HepG2 (cell line): ENCODE results near the gene TM4SF1. TPM values are rescaled to one million over a fixed set of nuclear protein-coding genes. Genes with fewer than 3 reads are reported as not detected.

Experiments used
- ATF3 ChIP-seq: sonication (generic); formaldehyde crosslinking; IDR thresholded peaks from 2 replicates; pipeline ENCODE4 v1.4.0; 2020; ENCODE audit warnings: missing genetic modification reagents
- CENPBD1 ChIP-seq: sonication (generic); formaldehyde crosslinking; IDR thresholded peaks from 2 replicates; pipeline ENCODE4 v1.8.0; 2022; ENCODE audit warnings: missing genetic modification reagents, low read depth, mild to moderate bottlenecking, borderline replicate concordance
- FOXC1 ChIP-seq: sonication (generic); formaldehyde crosslinking; IDR thresholded peaks from 2 replicates; pipeline ENCODE4 v1.8.0; 2022; ENCODE audit warnings: mild to moderate bottlenecking, missing genetic modification reagents, borderline replicate concordance
- GZF1 ChIP-seq: sonication (generic); formaldehyde crosslinking; IDR thresholded peaks from 2 replicates; pipeline ENCODE4 v1.5.1; 2020; ENCODE audit warnings: mild to moderate bottlenecking, missing genetic modification reagents
- HCFC1 ChIP-seq: fragments of 150-350 bp; IDR thresholded peaks from 2 replicates; pipeline ENCODE4 v1.6.1; 2014; ENCODE audit warnings: low read depth, low read length
- KDM5A ChIP-seq: fragments of 200-600 bp; sonication (generic); IDR thresholded peaks from 2 replicates; pipeline ENCODE4 v1.7.0; 2018; ENCODE audit warnings: antibody characterized with exemption, mild to moderate bottlenecking, low read length, borderline replicate concordance
- KLF15 ChIP-seq: sonication (generic); formaldehyde crosslinking; IDR thresholded peaks from 2 replicates; pipeline ENCODE4 v1.8.1; 2023; ENCODE audit warnings: borderline replicate concordance, mild to moderate bottlenecking, inconsistent platforms, missing genetic modification reagents, mixed read lengths
- POLR2AphosphoS2 ChIP-seq: IDR thresholded peaks from 2 replicates; pipeline ENCODE4 v1.6.1; 2011; ENCODE audit warnings: low read depth, low read length, improper control_type of control experiment
- RARG ChIP-seq: sonication (generic); formaldehyde crosslinking; IDR thresholded peaks from 2 replicates; pipeline ENCODE4 v1.4.0; 2020; ENCODE audit warnings: low read depth, mild to moderate bottlenecking, missing genetic modification reagents
- RFX3 ChIP-seq: IDR thresholded peaks from 2 replicates; pipeline ENCODE4 v1.6.1; 2016; ENCODE audit warnings: missing biosample characterization, missing genetic modification reagents
- SIX4 ChIP-seq: sonication (generic); formaldehyde crosslinking; IDR thresholded peaks from 2 replicates; pipeline ENCODE4 v1.4.0; 2020; ENCODE audit warnings: missing genetic modification reagents
- SNAPC2 ChIP-seq: sonication (generic); formaldehyde crosslinking; IDR thresholded peaks from 2 replicates; pipeline ENCODE4 v1.8.1; 2022; ENCODE audit warnings: mild to moderate bottlenecking, missing genetic modification reagents
- TBX3 ChIP-seq: fragments of 450-650 bp; IDR thresholded peaks from 2 replicates; pipeline ENCODE4 v1.6.1; 2017; ENCODE audit warnings: antibody characterized with exemption, mild to moderate bottlenecking, inconsistent platforms, borderline replicate concordance
- TEAD2 ChIP-seq: sonication (generic); formaldehyde crosslinking; IDR thresholded peaks from 2 replicates; pipeline ENCODE4 v1.9.0; 2021; ENCODE audit warnings: missing genetic modification reagents
- TMF1 ChIP-seq: sonication (generic); formaldehyde crosslinking; IDR thresholded peaks from 2 replicates; pipeline ENCODE4 v1.8.1; 2022; ENCODE audit warnings: low read depth, missing genetic modification reagents
- TSC22D2 ChIP-seq: sonication (generic); formaldehyde crosslinking; IDR thresholded peaks from 2 replicates; pipeline ENCODE4 v1.5.1; 2020; ENCODE audit warnings: missing genetic modification reagents, mild to moderate bottlenecking, borderline replicate concordance
- ZBTB37 ChIP-seq: sonication (generic); formaldehyde crosslinking; IDR thresholded peaks from 2 replicates; pipeline ENCODE4 v1.4.0; 2020; ENCODE audit warnings: mild to moderate bottlenecking, missing genetic modification reagents
- ZFP36L2 ChIP-seq: sonication (generic); formaldehyde crosslinking; IDR thresholded peaks from 2 replicates; pipeline ENCODE4 v1.4.0; 2020; ENCODE audit warnings: missing genetic modification reagents
- ZGPAT ChIP-seq: IDR thresholded peaks from 2 replicates; pipeline ENCODE4 v1.6.1; 2016; ENCODE audit warnings: mild to moderate bottlenecking
- ZNF232 ChIP-seq: sonication (generic); formaldehyde crosslinking; IDR thresholded peaks from 2 replicates; pipeline ENCODE4 v1.4.0; 2020; ENCODE audit warnings: missing genetic modification reagents, borderline replicate concordance
- ZNF256 ChIP-seq: sonication (generic); formaldehyde crosslinking; conservative IDR thresholded peaks from 2 replicates; pipeline ENCODE4 v1.4.0; 2020; ENCODE audit warnings: missing genetic modification reagents
- ZNF558 ChIP-seq: sonication (generic); formaldehyde crosslinking; IDR thresholded peaks from 2 replicates; pipeline ENCODE4 v1.9.0; 2022; ENCODE audit warnings: mild to moderate bottlenecking, missing genetic modification reagents, borderline replicate concordance
- ZNF569 ChIP-seq: sonication (generic); formaldehyde crosslinking; IDR thresholded peaks from 2 replicates; pipeline ENCODE4 v1.5.0; 2020; ENCODE audit warnings: mild to moderate bottlenecking, missing genetic modification reagents, moderate library complexity, borderline replicate concordance
- ZNF572 ChIP-seq: sonication (generic); formaldehyde crosslinking; IDR thresholded peaks from 2 replicates; pipeline ENCODE4 v1.5.1; 2020; ENCODE audit warnings: mild to moderate bottlenecking, missing genetic modification reagents
- ZNF576 ChIP-seq: sonication (generic); formaldehyde crosslinking; IDR thresholded peaks from 2 replicates; pipeline ENCODE4 v1.4.0; 2020; ENCODE audit warnings: mild to moderate bottlenecking, missing genetic modification reagents
- ZNF768 ChIP-seq: sonication (generic); formaldehyde crosslinking; IDR thresholded peaks from 2 replicates; pipeline ENCODE4 v1.4.0; 2020; ENCODE audit warnings: missing genetic modification reagents
- ZNF850 ChIP-seq: sonication (generic); formaldehyde crosslinking; conservative IDR thresholded peaks from 2 replicates; pipeline ENCODE4 v1.9.0; 2021; ENCODE audit warnings: mild to moderate bottlenecking, missing genetic modification reagents
- polyA plus RNA-seq, 8 experiments: library from polyadenylated mRNA; depleted of rRNA in 3 of 8; stranded (reverse) in 7 of 8; unstranded in 1 of 8; fragments of >200 nt; fragmentation: Illumina TruSeq in 4 of 8; extraction: Trizol in 4 of 8; gene quantifications; 2 replicates each; pipeline versions ENCODE4 v1.2.1 to v1.2.3, GENCODE V29; 2011 to 2016; ENCODE audit warnings: low read depth in 4 of 8, missing spikeins in 1 of 8, mixed read lengths in 1 of 8; ENCODE audit not compliant: insufficient read depth in 1 of 8
- total RNA-seq, 5 experiments: library from RNA; depleted of rRNA; stranded (reverse); fragments of >200 nt; fragmentation: Illumina TruSeq; extraction: Trizol; gene quantifications; 2 replicates each; pipeline ENCODE4 v1.2.3, GENCODE V29; 2016; ENCODE audit warnings: low read depth in 1 of 5

The TM4SF1 gene
- total and polyA plus RNA-seq, 2 of the 13 experiments (the other 11 are each of a cell fraction or from before 2014, with no cell fraction given), result 431 to 1,359 TPM

- TF ChIP-seq ZBTB37 (CRISPR knock-in tag) (peak; percentile 57; the same call in 1 of the 2 replicates), ZNF850 (CRISPR knock-in tag) (no peak), ZNF232 (CRISPR knock-in tag) (no peak), POLR2AphosphoS2 (peak; percentile 87), HCFC1 (no peak), GZF1 (CRISPR knock-in tag) (no peak), TBX3 (peak; percentile 34; the same call in 1 of the 2 replicates), TEAD2 (CRISPR knock-in tag) (no peak), ZNF569 (CRISPR knock-in tag) (no peak), ZFP36L2 (CRISPR knock-in tag) (no peak), KDM5A (no peak), TMF1 (no peak), KLF15 (CRISPR knock-in tag) (no peak), RFX3 (CRISPR knock-in tag) (no peak), ZNF572 (CRISPR knock-in tag) (no peak), ZNF256 (no peak), ZNF768 (CRISPR knock-in tag) (no peak), SNAPC2 (CRISPR knock-in tag) (no peak; the same call in 1 of the 2 replicates), ZNF558 (CRISPR knock-in tag) (0 out of 2 replicates have a peak, but pooled peaks have one; percentile 18), SIX4 (CRISPR knock-in tag) (no peak), TSC22D2 (peak; percentile 78; the same call in 1 of the 2 replicates), FOXC1 (peak; percentile 31; the same call in 1 of the 2 replicates), CENPBD1 (CRISPR knock-in tag) (no peak), ZGPAT (CRISPR knock-in tag) (peak; percentile 76), RARG (CRISPR knock-in tag) (no peak), ATF3 (CRISPR knock-in tag) (peak; percentile 23; the same call in 1 of the 2 replicates), ZNF576 (CRISPR knock-in tag) (no peak)
Observed at GRCh38 chr3:149377408-149378364, at the start of gene TM4SF1 (continued).
